GM23248 (cell line): Measurements from ENCODE around the gene MIOS. TPM values are rescaled to one million over a fixed set of nuclear protein-coding genes. Genes with fewer than 3 reads are reported as not detected.

Experiments
- DNase-seq: peaks from one replicate; pipeline ENCODE4 v3.0.0-alpha.2; 2015
- H2AFZ ChIP-seq: fragments of 200-600 bp; sonication (generic); 2 replicates; pipeline ENCODE4 v1.6.1; 2016; ENCODE audit warnings: antibody characterized with exemption
- H3F3A ChIP-seq: fragments of 200-600 bp; sonication (generic); 2 replicates; pipeline ENCODE4 v1.6.1; 2016; ENCODE audit warnings: mild to moderate bottlenecking, antibody characterized with exemption, mixed run types; ENCODE audit not compliant: insufficient read depth
- H3K27ac ChIP-seq: fragments of 200-600 bp; sonication (generic); 2 replicates; pipeline ENCODE4 v1.5.1; 2016; ENCODE audit warnings: mild to moderate bottlenecking
- H3K27me3 ChIP-seq: fragments of 200-600 bp; sonication (generic); replicated peaks from 2 replicates; pipeline ENCODE4 v1.6.1; 2016; ENCODE audit warnings: mild to moderate bottlenecking; ENCODE audit not compliant: insufficient read depth
- H3K36me3 ChIP-seq: fragments of 200-600 bp; sonication (generic); 2 replicates; pipeline ENCODE4 v1.6.1; 2016; ENCODE audit warnings: low read depth, mild to moderate bottlenecking
- H3K4me1 ChIP-seq: fragments of 200-600 bp; sonication (generic); 2 replicates; pipeline ENCODE4 v1.6.1; 2016; ENCODE audit warnings: mild to moderate bottlenecking; ENCODE audit not compliant: insufficient read depth
- H3K4me2 ChIP-seq: fragments of 200-600 bp; sonication (generic); one replicate; pipeline ENCODE4 v1.6.1; 2016; ENCODE audit warnings: mild to moderate bottlenecking; ENCODE audit not compliant: unreplicated experiment
- H3K4me3 ChIP-seq: fragments of 200-600 bp; sonication (generic); 2 replicates; pipeline ENCODE4 v1.5.1; 2016; ENCODE audit warnings: mild to moderate bottlenecking
- H3K79me2 ChIP-seq: fragments of 200-600 bp; sonication (generic); 2 replicates; pipeline ENCODE4 v1.6.1; 2016; ENCODE audit warnings: mild to moderate bottlenecking; ENCODE audit not compliant: insufficient read depth
- H3K9ac ChIP-seq: fragments of 200-600 bp; sonication (generic); 2 replicates; pipeline ENCODE4 v1.6.1; 2016; ENCODE audit warnings: mild to moderate bottlenecking
- H3K9me2 ChIP-seq: fragments of 200-600 bp; sonication (generic); 2 replicates; pipeline ENCODE4 v1.6.1; 2016; ENCODE audit warnings: mixed run types, mild to moderate bottlenecking, moderate library complexity; ENCODE audit not compliant: insufficient read depth
- H3K9me3 ChIP-seq: fragments of 200-600 bp; sonication (generic); one replicate; pipeline ENCODE4 v1.6.1; 2017; ENCODE audit warnings: low read depth
- H4K20me1 ChIP-seq: fragments of 200-600 bp; sonication (generic); 2 replicates; pipeline ENCODE4 v1.6.0; 2016; ENCODE audit not compliant: insufficient read depth
- EZH2 ChIP-seq: fragments of 200-600 bp; sonication (generic); IDR thresholded peaks from 2 replicates; pipeline ENCODE4 v1.6.1; 2018; ENCODE audit warnings: antibody characterized with exemption, mild to moderate bottlenecking; ENCODE audit not compliant: insufficient read depth, poor library complexity, severe bottlenecking
- EZH2phosphoT487 ChIP-seq: fragments of 200-600 bp; sonication (generic); IDR thresholded peaks from 2 replicates; pipeline ENCODE4 v1.6.1; 2018; ENCODE audit warnings: antibody characterized with exemption, moderate library complexity, mild to moderate bottlenecking, low read depth; ENCODE audit not compliant: insufficient read depth
- WGBS, 2 experiments: methylation state at CpG; one replicate each; pipeline ENCODE4 v1.1.6; 2015 to 2017; ENCODE audit warnings: low lambda C conversion rate in 2 of 2, low coverage in 1 of 2; ENCODE audit errors: missing lambda C conversion rate in 2 of 2; 5-methylcytosine and 5-hydroxymethylcytosine counted together
- in situ Hi-C: fragments of 300-500 bp; cut with MboI; formaldehyde crosslinking; loops from 2 replicates; pipeline ENCODE4 v1.15.0; 2020
- polyA plus RNA-seq: library from polyadenylated mRNA; unstranded; fragments of >200 nt; fragmentation: Nextera tagmentation; extraction: Ambion mirVana; gene quantifications from 2 replicates; pipeline ENCODE4 v1.2.1, GENCODE V29; 2016
- total RNA-seq: library from RNA; depleted of rRNA; stranded (reverse); fragments of >200 nt; shearing (Covaris generic); gene quantifications from 2 replicates; pipeline ENCODE4 v1.2.3, GENCODE V29; 2014

Gene MIOS
- total and polyA plus RNA-seq, 2 experiments from 2014 or later: 13.3 to 29.7 TPM

DNA sequence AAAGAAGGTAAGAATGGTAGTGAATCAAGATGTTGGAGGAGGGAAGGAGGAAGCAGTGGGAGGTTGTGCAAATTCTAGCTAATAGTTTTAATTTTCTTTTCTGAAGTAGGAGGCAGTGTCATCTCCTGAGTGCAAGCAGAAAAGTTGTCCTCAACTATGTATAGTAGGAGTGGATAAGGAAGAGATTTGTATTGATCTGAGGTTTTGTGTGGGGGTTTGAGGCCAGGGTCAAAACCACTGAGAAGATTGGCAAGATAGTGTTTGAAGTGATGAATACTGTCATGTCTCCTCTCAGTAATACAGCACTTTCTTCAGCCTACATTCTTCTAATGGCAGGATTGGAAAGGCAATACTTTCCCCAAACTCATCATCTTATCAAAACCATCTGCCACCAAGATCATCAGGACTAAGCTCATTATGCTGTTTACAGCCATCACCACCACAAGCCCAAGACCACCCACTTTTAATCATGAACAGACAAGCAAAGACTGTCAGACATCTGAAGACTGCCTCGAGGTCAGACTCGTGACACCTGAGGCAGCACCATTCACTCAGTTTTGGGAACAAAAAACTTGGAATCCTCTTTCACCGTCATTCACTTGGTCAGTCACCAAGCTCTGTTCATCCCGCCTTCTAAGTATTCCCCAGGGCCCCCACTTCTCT is 1.5 kb upstream of the MIOS start:
- Histone ChIP-seq H3K79me2 (peaks cover 26% of the 10 kb centered on the region), H3K9ac (no peak overlapping the region), H3K4me2 (no peak overlapping the region), H4K20me1 (no peaks in the 10 kb centered on the region), H3K9me3 (no peaks in the 10 kb centered on the region), H3K4me3 (no peak overlapping the region), H3K4me1 (peaks cover 28% of the 10 kb centered on the region), H3K36me3 (no peaks in the 10 kb centered on the region), H2AFZ (no peak overlapping the region), H3K27me3 (no peaks in the 10 kb centered on the region), H3F3A (peaks cover 38% of the 10 kb centered on the region), H3K27ac (no peak overlapping the region), H3K9me2 (no peaks in the 10 kb centered on the region)
- DNase-seq: peak; percentile 4
- WGBS, 2 experiments: 77 to 80% methylated on average over 4 of the region's 4 CpGs
- in situ Hi-C loops: no loop called here
- no peak for TF ChIP-seq EZH2phosphoT487
- no peak for TF ChIP-seq EZH2

DNA sequence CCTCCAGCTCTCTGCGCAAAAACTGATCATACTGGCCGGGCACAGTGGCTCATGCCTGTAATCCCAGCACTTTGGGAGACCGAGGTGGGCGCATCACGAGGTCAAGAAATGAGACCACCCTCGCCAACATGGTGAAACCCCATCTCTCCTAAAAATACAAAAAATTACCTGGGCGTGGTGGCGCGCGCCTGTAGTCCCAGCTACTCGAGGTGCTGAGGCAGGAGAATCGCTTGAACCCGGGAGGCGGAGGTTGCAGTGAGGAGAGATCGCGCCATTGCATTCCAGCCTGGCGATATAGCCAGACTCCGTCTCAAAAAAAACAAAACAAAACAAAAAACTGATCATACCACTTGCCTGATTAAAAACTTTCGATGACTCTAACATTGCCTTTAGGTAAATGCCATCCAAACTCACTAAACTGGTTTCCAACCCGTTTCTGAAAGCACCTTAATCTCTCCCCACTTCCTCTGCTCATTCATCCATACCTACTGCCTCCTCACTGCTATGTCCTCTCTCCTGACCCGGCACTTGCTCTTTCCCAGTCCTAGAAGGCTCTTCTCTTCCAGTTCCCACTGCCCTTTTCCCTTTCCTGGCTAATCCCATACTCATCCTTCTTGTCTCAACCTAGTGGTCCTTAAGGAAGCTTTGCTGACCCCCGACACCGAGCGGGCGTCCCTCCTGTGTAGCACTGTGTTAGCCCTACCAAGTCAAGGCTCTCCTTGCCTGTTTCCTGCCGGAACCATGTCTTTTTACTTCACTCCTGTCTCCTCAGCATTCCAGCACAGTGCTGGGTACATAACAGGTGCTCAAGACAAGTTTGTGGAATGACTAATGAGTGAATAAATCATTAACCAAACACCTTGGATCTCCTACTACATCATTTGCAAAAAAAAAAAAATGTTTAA is 686 bp upstream of the MIOS start:
- Histone ChIP-seq H3K9me3 (no peaks in the 10 kb centered on the region), H3K79me2 (peaks cover 35% of the 10 kb centered on the region), H4K20me1 (no peaks in the 10 kb centered on the region), H3K4me2 (peak overlapping the region; percentile 79), H3K36me3 (no peaks in the 10 kb centered on the region), H3F3A (peaks cover 38% of the 10 kb centered on the region), H3K9ac (peak overlapping the region; percentile 87), H3K9me2 (no peaks in the 10 kb centered on the region), H3K4me1 (peaks cover 28% of the 10 kb centered on the region), H2AFZ (peak overlapping the region; percentile 85), H3K27me3 (no peaks in the 10 kb centered on the region), H3K4me3 (peak overlapping the region; percentile 76), H3K27ac (peak overlapping the region; percentile 62)
- WGBS, 2 experiments: 92 to 93% methylated on average over 26 of the region's 26 CpGs
- in situ Hi-C loops: no loop called here
- TF ChIP-seq EZH2phosphoT487 (no peak), EZH2 (no peak)
- peak; percentile 2 for DNase-seq

DNA sequence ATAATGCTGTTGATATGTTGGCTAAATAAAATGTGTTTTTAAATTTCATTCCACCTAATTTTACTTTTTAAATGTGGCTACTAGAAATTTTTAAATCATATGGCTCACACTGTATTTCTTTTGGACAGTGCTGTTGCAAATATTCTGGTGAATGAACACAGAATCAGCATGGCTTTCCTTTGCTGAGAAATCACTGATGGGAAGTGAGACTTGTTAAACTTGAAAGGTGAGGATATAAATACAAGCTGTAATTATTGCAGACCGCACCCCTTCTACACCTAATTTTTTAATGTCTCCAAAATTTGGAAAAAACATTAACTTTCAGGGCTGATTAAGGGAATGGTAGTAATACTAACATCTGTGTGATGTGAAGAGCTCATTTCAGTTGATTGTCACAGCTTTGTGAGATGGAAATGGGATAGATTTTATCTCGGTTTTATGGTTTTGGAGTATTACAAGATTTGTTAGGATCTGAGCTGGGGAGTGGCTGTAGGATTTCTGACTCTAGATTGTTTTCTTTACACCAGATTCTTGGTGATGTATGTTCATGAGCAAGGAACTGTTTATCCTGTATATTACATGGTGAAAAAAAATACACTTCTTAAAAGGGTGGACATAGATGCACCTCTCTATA is 1.3 kb downstream of the MIOS start:
- peak overlapping the region; percentile 62; the same call in 1 of the 2 replicates for H3K27ac ChIP-seq
- no peaks in the 10 kb centered on the region for H4K20me1 ChIP-seq
- H3K79me2 ChIP-seq: peaks cover 55% of the 10 kb centered on the region

DNA sequence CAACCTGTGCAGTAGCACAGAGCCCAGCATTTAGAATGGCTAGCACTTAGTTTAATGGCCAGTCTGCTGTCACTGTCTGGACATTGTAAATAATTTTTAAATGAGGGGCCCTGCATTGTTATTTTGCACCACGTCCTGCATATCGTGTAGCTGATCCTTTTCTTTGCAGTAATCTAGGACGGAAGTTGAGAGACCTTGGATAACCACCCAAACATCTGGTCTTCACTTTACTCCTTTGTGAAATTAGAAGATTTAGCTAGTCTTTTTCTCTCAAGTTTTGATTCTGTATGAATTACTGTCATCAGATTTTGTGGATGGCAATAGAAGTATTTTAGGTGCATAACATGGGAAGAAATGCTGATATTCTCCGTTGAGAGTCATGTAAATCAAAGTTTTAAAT is 1.9 kb downstream of the MIOS start:
- in situ Hi-C loops: no loop called here
- no peaks in the 10 kb centered on the region; the same call in 1 of the 2 replicates for H3K36me3 ChIP-seq
- no peak overlapping the region for H2AFZ ChIP-seq
- H3K4me2 ChIP-seq: peak overlapping the region; percentile 79
- TF ChIP-seq EZH2phosphoT487 (no peak), EZH2 (no peak)
- H3F3A ChIP-seq: peaks cover 26% of the 10 kb centered on the region
- H3K27ac ChIP-seq: no peak overlapping the region
- peak overlapping the region; percentile 76 for H3K4me3 ChIP-seq
- H3K79me2 ChIP-seq: peaks cover 60% of the 10 kb centered on the region
- H3K27me3 ChIP-seq: no peaks in the 10 kb centered on the region
- peaks cover 28% of the 10 kb centered on the region for H3K4me1 ChIP-seq
- H3K9me3 ChIP-seq: no peaks in the 10 kb centered on the region
- H4K20me1 ChIP-seq: no peaks in the 10 kb centered on the region
- H3K9me2 ChIP-seq: 0 out of 2 replicates have a peak, but pooled peaks cover 3% of the 10 kb centered on the region
- 91 to 96% methylated on average over 4 of the region's 4 CpGs for WGBS, 2 experiments
- peak overlapping the region; percentile 87 for H3K9ac ChIP-seq
- no peak for DNase-seq

More for the DNA sequence above, 1.3 kb downstream of the MIOS start:
- Histone ChIP-seq H3K9me2 (0 out of 2 replicates have a peak, but pooled peaks cover 3% of the 10 kb centered on the region), H3K9ac (peak overlapping the region; percentile 87), H2AFZ (peak overlapping the region; percentile 85), H3K4me2 (peak overlapping the region; percentile 79), H3K4me1 (peaks cover 28% of the 10 kb centered on the region), H3F3A (peaks cover 31% of the 10 kb centered on the region), H3K9me3 (no peaks in the 10 kb centered on the region), H3K27me3 (no peaks in the 10 kb centered on the region), H3K36me3 (no peaks in the 10 kb centered on the region), H3K4me3 (peak overlapping the region; percentile 76)
- peak; percentile 4 for DNase-seq
- TF ChIP-seq EZH2phosphoT487 (no peak), EZH2 (no peak)
- 63 to 74% methylated on average over 2 of the region's 2 CpGs for WGBS, 2 experiments
- in situ Hi-C loops: no loop called here
